WTC11 (cell line): ENCODE results near the gene IL2RA. TPM values are rescaled to one million over a fixed set of nuclear protein-coding genes. Genes with fewer than 3 reads are reported as not detected.

Source experiments
- ATAC-seq: fragments of 200-7000 bp; cut with Tn5 transposase; 2 replicates; pipeline ENCODE4 v1.10.0; 2021; ENCODE audit warnings: mild to moderate bottlenecking, moderate library complexity
- CTCF ChIA-PET: fragments of 300-600 bp; sonication (Branson Sonifier 250); formaldehyde crosslinking; loops from one replicate; lab custom pipeline; 2021; ENCODE audit warnings: antibody characterized with exemption; lab: Charles Lee
- POLR2A ChIA-PET: fragments of 350-600 bp; sonication (Branson Sonifier 250); formaldehyde crosslinking; loops from one replicate; lab custom pipeline; 2021; ENCODE audit warnings: antibody characterized with exemption; lab: Charles Lee
- DNase-seq: peaks from one replicate; pipeline ENCODE4 v3.0.0; 2021; ENCODE audit warnings: low spot score
- H3K27ac Mint-ChIP-seq: 2 replicates; pipeline ENCODE4 v1.8.0; 2021; ENCODE audit warnings: mixed read lengths
- H3K27me3 Mint-ChIP-seq: 2 replicates; pipeline ENCODE4 v1.8.0; 2021; ENCODE audit warnings: low read depth, mild to moderate bottlenecking, moderate library complexity, mixed read lengths
- H3K36me3 Mint-ChIP-seq: 2 replicates; pipeline ENCODE4 v1.8.0; 2021; ENCODE audit warnings: mixed read lengths
- H3K4me1 Mint-ChIP-seq: 2 replicates; pipeline ENCODE4 v1.8.0; 2022; ENCODE audit warnings: mixed read lengths
- H3K4me3 Mint-ChIP-seq: 2 replicates; pipeline ENCODE4 v1.8.0; 2021; ENCODE audit warnings: mild to moderate bottlenecking, moderate library complexity, mixed read lengths
- H3K9me3 Mint-ChIP-seq: 2 replicates; pipeline ENCODE4 v1.8.0; 2021; ENCODE audit warnings: mixed read lengths
- CBFB ChIP-seq: sonication (generic); formaldehyde crosslinking; IDR thresholded peaks from 2 replicates; pipeline ENCODE4 v1.8.1; 2022; ENCODE audit warnings: mild to moderate bottlenecking, low read depth, missing genetic modification reagents
- CREB1 ChIP-seq: sonication (generic); formaldehyde crosslinking; IDR thresholded peaks from 2 replicates; pipeline ENCODE4 v1.8.0; 2023; ENCODE audit warnings: mild to moderate bottlenecking, missing genetic modification reagents
- CREM ChIP-seq: sonication (generic); formaldehyde crosslinking; IDR thresholded peaks from 2 replicates; pipeline ENCODE4 v1.8.1; 2022; ENCODE audit warnings: mild to moderate bottlenecking, missing genetic modification reagents, moderate library complexity
- ETV6 ChIP-seq: sonication (generic); formaldehyde crosslinking; IDR thresholded peaks from 2 replicates; pipeline ENCODE4 v1.8.1; 2022; ENCODE audit warnings: mild to moderate bottlenecking, missing genetic modification reagents
- FOXK1 ChIP-seq: sonication (generic); formaldehyde crosslinking; IDR thresholded peaks from 2 replicates; pipeline ENCODE4 v1.8.0; 2022; ENCODE audit warnings: mild to moderate bottlenecking, moderate library complexity, missing genetic modification reagents
- FOXP1 ChIP-seq: sonication (generic); formaldehyde crosslinking; IDR thresholded peaks from 2 replicates; pipeline ENCODE4 v1.8.0; 2022; ENCODE audit warnings: missing genetic modification reagents, mild to moderate bottlenecking, moderate library complexity, borderline replicate concordance
- JAZF1 ChIP-seq: fragments of 250-450 bp; sonication (Bioruptor Pico); IDR thresholded peaks from 2 replicates; pipeline ENCODE4 v1.9.0; 2021; ENCODE audit warnings: moderate library complexity, mild to moderate bottlenecking, inconsistent platforms
- JUN ChIP-seq: sonication (generic); formaldehyde crosslinking; IDR thresholded peaks from 2 replicates; pipeline ENCODE4 v1.8.0; 2023; ENCODE audit warnings: mild to moderate bottlenecking, missing genetic modification reagents
- NR1H2 ChIP-seq: sonication (generic); formaldehyde crosslinking; IDR thresholded peaks from 2 replicates; pipeline ENCODE4 v1.9.0; 2021; ENCODE audit warnings: mild to moderate bottlenecking, moderate library complexity, missing genetic modification reagents
- SMAD4 ChIP-seq: sonication (generic); formaldehyde crosslinking; IDR thresholded peaks from 2 replicates; pipeline ENCODE4 v1.8.0; 2022; ENCODE audit warnings: mild to moderate bottlenecking, missing genetic modification reagents
- TEAD1 ChIP-seq: sonication (generic); formaldehyde crosslinking; IDR thresholded peaks from 2 replicates; pipeline ENCODE4 v1.8.0; 2022; ENCODE audit warnings: mild to moderate bottlenecking, missing genetic modification reagents
- TP53 ChIP-seq: sonication (generic); formaldehyde crosslinking; IDR thresholded peaks from 2 replicates; pipeline ENCODE4 v1.8.1; 2023; ENCODE audit warnings: mild to moderate bottlenecking, missing genetic modification reagents
- ZNF138 ChIP-seq: sonication (generic); formaldehyde crosslinking; conservative IDR thresholded peaks from 2 replicates; pipeline ENCODE4 v1.8.1; 2022; ENCODE audit warnings: mild to moderate bottlenecking, moderate library complexity, missing genetic modification reagents
- total RNA-seq: library from RNA; stranded (reverse); gene quantifications from 3 replicates; pipeline ENCODE4 v1.2.3, GENCODE V29; 2021
- TF ChIP-seq, protein P1 (sequence below): sonication (generic); formaldehyde crosslinking; conservative IDR thresholded peaks from 2 replicates; pipeline ENCODE4 v1.8.1; 2023; ENCODE audit warnings: mild to moderate bottlenecking, low read depth, missing genetic modification reagents, moderate library complexity
- TF ChIP-seq, protein P2 (sequence below): fragments of 250-450 bp; sonication (Bioruptor Pico); conservative IDR thresholded peaks from 2 replicates; pipeline ENCODE4 v1.9.0; 2021; ENCODE audit warnings: mild to moderate bottlenecking
- TF ChIP-seq, protein P3 (sequence below): fragments of 250-450 bp; sonication (Bioruptor Pico); IDR thresholded peaks from 2 replicates; pipeline ENCODE4 v1.9.0; 2021; ENCODE audit warnings: moderate library complexity, mild to moderate bottlenecking, inconsistent platforms, borderline replicate concordance
- TF ChIP-seq, protein P4 (sequence below): fragments of 250-450 bp; sonication (Bioruptor Pico); IDR thresholded peaks from 2 replicates; pipeline ENCODE4 v2.1.2; 2022; ENCODE audit warnings: mild to moderate bottlenecking, moderate library complexity
- TF ChIP-seq, protein P5 (sequence below): fragments of 200-600 bp; IDR thresholded peaks from 2 replicates; pipeline ENCODE4 v1.8.0; 2022; ENCODE audit warnings: antibody characterized with exemption
- TF ChIP-seq, protein P6 (sequence below): fragments of 250-450 bp; sonication (Bioruptor Pico); IDR thresholded peaks from 2 replicates; pipeline ENCODE4 v1.9.0; 2021; ENCODE audit warnings: mild to moderate bottlenecking

The IL2RA gene
- total RNA-seq, 1 experiment from 2014 or later = 0.31 TPM

DNA sequence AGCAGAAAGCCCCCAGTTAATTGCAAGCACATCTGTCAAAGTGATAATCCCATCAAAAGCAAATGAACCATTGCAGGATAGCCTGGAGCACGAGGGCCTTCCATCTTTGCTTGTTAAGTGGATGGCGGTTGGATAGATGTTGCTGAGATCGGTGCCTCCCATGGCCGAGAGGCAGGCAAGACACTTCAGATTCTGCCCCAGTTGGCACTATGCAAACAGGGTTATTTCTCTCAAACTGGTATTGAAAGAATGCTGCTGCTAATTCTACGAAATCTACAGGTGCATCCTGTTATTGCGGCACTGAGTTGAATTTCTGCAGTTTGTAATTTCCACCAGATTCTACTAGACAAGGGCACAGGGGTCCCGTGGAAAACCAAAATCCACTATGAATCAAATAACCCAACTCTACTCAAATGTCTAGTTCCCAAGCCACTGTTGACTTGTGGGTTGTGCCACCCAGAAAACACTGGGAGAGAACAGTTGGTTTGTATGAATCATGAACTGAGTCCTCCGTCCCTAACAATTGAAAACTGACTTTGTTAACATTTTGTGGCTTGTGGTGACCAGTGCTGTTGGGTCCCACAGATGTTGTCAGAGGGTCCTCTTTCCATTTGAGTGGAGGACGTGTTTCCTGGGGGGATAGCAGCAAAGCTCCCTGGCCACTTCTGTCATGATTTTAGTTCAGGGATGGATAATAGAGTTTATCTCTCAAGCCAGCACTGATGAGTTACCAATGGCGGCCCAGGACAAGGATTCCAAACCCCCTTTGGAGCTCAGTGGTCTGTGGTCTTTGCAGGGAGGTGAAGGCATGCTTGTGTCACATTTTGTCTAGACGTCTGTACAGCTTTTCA is 7.1 kb upstream of the IL2RA start (continued):
- TF ChIP-seq SMAD4 (CRISPR knock-in tag) (no peak), ZNF138 (CRISPR knock-in tag) (no peak)
- TF ChIP-seq, protein P1, sequence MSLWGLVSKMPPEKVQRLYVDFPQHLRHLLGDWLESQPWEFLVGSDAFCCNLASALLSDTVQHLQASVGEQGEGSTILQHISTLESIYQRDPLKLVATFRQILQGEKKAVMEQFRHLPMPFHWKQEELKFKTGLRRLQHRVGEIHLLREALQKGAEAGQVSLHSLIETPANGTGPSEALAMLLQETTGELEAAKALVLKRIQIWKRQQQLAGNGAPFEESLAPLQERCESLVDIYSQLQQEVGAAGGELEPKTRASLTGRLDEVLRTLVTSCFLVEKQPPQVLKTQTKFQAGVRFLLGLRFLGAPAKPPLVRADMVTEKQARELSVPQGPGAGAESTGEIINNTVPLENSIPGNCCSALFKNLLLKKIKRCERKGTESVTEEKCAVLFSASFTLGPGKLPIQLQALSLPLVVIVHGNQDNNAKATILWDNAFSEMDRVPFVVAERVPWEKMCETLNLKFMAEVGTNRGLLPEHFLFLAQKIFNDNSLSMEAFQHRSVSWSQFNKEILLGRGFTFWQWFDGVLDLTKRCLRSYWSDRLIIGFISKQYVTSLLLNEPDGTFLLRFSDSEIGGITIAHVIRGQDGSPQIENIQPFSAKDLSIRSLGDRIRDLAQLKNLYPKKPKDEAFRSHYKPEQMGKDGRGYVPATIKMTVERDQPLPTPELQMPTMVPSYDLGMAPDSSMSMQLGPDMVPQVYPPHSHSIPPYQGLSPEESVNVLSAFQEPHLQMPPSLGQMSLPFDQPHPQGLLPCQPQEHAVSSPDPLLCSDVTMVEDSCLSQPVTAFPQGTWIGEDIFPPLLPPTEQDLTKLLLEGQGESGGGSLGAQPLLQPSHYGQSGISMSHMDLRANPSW (CRISPR knock-in tag) = no peak

DNA sequence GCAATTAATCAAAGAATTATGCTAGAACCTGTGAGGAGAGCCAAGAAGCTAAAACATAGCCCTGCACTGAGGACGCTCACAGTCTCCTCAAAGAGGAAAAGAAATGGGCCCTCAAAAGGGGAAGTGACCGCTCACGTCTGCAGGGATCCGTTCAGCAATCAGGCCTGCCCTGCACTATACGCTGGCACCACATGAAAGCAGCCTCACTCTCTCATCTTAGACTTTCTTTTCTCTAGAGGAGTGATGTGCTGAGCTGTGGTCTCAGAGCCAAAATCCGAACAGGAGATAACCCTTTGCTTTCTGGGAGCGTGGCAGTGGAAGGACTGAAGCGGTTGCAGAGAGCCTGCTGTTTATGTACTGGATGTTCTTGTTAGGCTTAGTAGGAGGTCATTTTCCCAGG is 6.3 kb upstream of the IL2RA start:
- peaks cover 9% of the 10 kb centered on the region for H3K9me3 Mint-ChIP-seq
- no peak for DNase-seq
- CTCF ChIA-PET = interaction anchor here (1.0 kb wide), 1 partner anchor 120 kb away, joined by 3 read pairs; no protein-coding TSS in a partner anchor
- POLR2A ChIA-PET = no interaction called here
- H3K4me3 Mint-ChIP-seq = no peak overlapping the region
- ATAC-seq = no peak
- H3K4me1 Mint-ChIP-seq = peaks cover 3% of the 10 kb centered on the region; the same call in 1 of the 2 replicates
- H3K36me3 Mint-ChIP-seq = no peaks in the 10 kb centered on the region
- no peak overlapping the region for H3K27ac Mint-ChIP-seq
- TF ChIP-seq, protein P2, sequence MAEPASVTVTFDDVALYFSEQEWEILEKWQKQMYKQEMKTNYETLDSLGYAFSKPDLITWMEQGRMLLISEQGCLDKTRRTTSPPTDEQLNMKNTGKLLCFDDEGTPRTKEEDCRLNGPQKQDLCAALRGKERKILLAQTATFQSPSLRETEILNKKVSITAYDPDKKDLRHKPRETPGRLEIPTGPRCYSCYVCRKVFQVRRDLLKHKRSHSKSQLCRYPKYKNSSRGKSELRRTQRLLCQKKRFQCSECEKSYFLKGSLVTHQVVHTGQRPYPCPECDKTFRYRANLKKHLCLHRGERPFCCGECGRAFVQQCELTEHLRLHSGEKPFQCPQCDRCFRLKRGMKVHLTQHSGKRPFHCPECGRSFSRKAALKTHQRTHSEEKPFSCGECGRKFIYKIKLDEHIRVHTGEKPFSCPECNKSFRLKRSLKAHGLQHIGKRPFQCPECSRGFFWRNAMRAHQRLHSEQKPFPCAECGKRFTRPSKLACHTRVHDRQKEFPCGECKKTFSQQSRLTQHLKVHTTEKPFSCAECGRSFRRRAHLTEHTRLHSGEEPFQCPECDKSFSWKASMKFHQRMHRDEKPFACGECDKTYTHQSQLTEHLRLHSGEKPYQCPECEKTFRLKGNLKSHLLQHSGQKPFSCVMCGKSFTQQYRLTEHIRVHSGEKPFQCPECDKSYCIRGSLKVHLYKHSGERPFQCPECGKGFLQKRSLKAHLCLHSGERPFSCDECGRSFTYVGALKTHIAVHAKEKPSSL (CRISPR knock-in tag) = no peak
- TF ChIP-seq ETV6 (CRISPR knock-in tag) (no peak), TEAD1 (CRISPR knock-in tag) (no peak), CBFB (CRISPR knock-in tag) (no peak), JUN (no peak), FOXK1 (no peak), CREB1 (no peak), TP53 (CRISPR knock-in tag) (no peak)
- TF ChIP-seq, protein P3, sequence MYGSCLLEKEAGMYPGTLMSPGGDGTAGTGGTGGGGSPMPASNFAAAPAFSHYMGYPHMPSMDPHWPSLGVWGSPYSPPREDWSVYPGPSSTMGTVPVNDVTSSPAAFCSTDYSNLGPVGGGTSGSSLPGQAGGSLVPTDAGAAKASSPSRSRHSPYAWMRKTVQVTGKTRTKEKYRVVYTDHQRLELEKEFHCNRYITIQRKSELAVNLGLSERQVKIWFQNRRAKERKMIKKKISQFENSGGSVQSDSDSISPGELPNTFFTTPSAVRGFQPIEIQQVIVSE (CRISPR knock-in tag) = no peak
- TF ChIP-seq, protein P4, sequence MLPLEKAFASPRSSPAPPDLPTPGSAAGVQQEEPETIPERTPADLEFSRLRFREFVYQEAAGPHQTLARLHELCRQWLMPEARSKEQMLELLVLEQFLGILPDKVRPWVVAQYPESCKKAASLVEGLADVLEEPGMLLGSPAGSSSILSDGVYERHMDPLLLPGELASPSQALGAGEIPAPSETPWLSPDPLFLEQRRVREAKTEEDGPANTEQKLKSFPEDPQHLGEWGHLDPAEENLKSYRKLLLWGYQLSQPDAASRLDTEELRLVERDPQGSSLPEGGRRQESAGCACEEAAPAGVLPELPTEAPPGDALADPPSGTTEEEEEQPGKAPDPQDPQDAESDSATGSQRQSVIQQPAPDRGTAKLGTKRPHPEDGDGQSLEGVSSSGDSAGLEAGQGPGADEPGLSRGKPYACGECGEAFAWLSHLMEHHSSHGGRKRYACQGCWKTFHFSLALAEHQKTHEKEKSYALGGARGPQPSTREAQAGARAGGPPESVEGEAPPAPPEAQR = no peak
- H3K27me3 Mint-ChIP-seq = peaks cover 3% of the 10 kb centered on the region; the same call in 1 of the 2 replicates

DNA sequence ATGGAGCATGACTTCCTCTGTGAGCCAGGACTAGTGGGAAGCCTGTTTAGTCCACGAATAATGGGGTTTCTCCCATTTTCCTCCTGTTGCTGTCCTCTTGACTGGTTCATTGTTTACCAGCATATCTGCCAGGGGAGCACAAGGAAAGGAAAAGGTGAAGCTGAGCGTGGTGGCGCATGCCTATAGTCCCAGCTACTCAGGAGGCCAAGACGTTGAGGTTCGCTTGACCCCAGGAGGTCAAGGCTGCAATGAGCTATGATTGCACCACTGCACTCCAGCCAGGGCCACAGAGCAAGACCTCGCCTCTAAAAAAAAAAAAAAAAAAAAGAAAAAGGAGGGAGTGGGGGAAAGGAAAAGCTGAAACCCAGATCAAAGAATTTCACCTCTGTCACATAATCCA is 5.8 kb upstream of the IL2RA start:
- H3K9me3 Mint-ChIP-seq = peaks cover 9% of the 10 kb centered on the region
- ATAC-seq (no peak), DNase-seq (no peak)
- H3K36me3 Mint-ChIP-seq = no peaks in the 10 kb centered on the region
- ChIA-PET CTCF (interaction anchor here (1.0 kb wide), 1 partner anchor 119 kb away, joined by 3 read pairs; no protein-coding TSS in a partner anchor), POLR2A (no interaction called here)
- no peak overlapping the region for H3K4me3 Mint-ChIP-seq
- peaks cover 3% of the 10 kb centered on the region; the same call in 1 of the 2 replicates for H3K27me3 Mint-ChIP-seq
- H3K27ac Mint-ChIP-seq = no peak overlapping the region
- H3K4me1 Mint-ChIP-seq = peaks cover 3% of the 10 kb centered on the region; the same call in 1 of the 2 replicates
- no peak for TF ChIP-seq JAZF1 (CRISPR knock-in tag)
- TF ChIP-seq, protein P2 (CRISPR knock-in tag) = no peak
- TF ChIP-seq TP53 (CRISPR knock-in tag) = no peak
- TF ChIP-seq FOXP1 (CRISPR knock-in tag) = no peak
- TF ChIP-seq, protein P5, sequence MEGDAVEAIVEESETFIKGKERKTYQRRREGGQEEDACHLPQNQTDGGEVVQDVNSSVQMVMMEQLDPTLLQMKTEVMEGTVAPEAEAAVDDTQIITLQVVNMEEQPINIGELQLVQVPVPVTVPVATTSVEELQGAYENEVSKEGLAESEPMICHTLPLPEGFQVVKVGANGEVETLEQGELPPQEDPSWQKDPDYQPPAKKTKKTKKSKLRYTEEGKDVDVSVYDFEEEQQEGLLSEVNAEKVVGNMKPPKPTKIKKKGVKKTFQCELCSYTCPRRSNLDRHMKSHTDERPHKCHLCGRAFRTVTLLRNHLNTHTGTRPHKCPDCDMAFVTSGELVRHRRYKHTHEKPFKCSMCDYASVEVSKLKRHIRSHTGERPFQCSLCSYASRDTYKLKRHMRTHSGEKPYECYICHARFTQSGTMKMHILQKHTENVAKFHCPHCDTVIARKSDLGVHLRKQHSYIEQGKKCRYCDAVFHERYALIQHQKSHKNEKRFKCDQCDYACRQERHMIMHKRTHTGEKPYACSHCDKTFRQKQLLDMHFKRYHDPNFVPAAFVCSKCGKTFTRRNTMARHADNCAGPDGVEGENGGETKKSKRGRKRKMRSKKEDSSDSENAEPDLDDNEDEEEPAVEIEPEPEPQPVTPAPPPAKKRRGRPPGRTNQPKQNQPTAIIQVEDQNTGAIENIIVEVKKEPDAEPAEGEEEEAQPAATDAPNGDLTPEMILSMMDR = no peak
- TF ChIP-seq, protein P3 (CRISPR knock-in tag) = no peak
- TF ChIP-seq NR1H2 = no peak
- TF ChIP-seq CREM = no peak
- TF ChIP-seq, protein P6, sequence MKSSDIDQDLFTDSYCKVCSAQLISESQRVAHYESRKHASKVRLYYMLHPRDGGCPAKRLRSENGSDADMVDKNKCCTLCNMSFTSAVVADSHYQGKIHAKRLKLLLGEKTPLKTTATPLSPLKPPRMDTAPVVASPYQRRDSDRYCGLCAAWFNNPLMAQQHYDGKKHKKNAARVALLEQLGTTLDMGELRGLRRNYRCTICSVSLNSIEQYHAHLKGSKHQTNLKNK (CRISPR knock-in tag) = no peak
